Measurements from ENCODE around the gene PRKN.

The PRKN gene

GRCh38 chr6:162727322-162728182, at the start of gene PRKN, which contains the start of gene PACRG:
TSS of gene PRKN (minus strand) at chr6:162727766.
TSS of gene PACRG (plus strand) at chr6:162727974.
- peak; percentile 94 to 96 for DNase-seq (ENCODE audit: low read depth in 2 of 2, low spot score in 1 of 2)

GRCh38 chr6:162777091-162777490, 49.5 kb upstream of the PRKN start:
- no peak for DNase-seq (ENCODE audit: low read depth in 2 of 2, low spot score in 1 of 2)

- DNase-seq (ENCODE audit: low read depth in 2 of 2, low spot score in 1 of 2), result no peak
These were observed 46.4 kb upstream of the PRKN start for GRCh38 chr6:162773996-162774395.

GRCh38 chr6:162772466-162772865, 44.9 kb upstream of the PRKN start:
- DNase-seq (ENCODE audit: low read depth in 2 of 2, low spot score in 1 of 2), result no peak

- no peak for DNase-seq (ENCODE audit: low read depth in 2 of 2, low spot score in 1 of 2)
These were observed 43.4 kb upstream of the PRKN start for GRCh38 chr6:162770955-162771354.

- no peak for DNase-seq (ENCODE audit: low read depth in 2 of 2, low spot score in 1 of 2)
These were observed 42.6 kb upstream of the PRKN start for GRCh38 chr6:162770136-162770535.

GRCh38 chr6:162753775-162754174, 26.2 kb upstream of the PRKN start:
- DNase-seq (ENCODE audit: low read depth in 2 of 2, low spot score in 1 of 2), result no peak

- DNase-seq (ENCODE audit: low read depth in 2 of 2, low spot score in 1 of 2), result no peak
These were observed 23.8 kb upstream of the PRKN start for GRCh38 chr6:162751211-162751859.

- DNase-seq (ENCODE audit: low read depth in 2 of 2, low spot score in 1 of 2), result no peak
These were observed 23.2 kb upstream of the PRKN start for GRCh38 chr6:162750776-162751175.

GRCh38 chr6:162736961-162737360, 9.4 kb upstream of the PRKN start:
- no peak for DNase-seq (ENCODE audit: low read depth in 2 of 2, low spot score in 1 of 2)

- DNase-seq (ENCODE audit: low read depth in 2 of 2, low spot score in 1 of 2), result no peak
These were observed 5.9 kb upstream of the PRKN start for GRCh38 chr6:162733489-162733888.

- DNase-seq (ENCODE audit: low read depth in 2 of 2, low spot score in 1 of 2), result no peak
These were observed 2.9 kb upstream of the PRKN start for GRCh38 chr6:162730502-162730901.

GRCh38 chr6:162728706-162729105, 1.1 kb upstream of the PRKN start:
- DNase-seq (ENCODE audit: low read depth in 2 of 2, low spot score in 1 of 2), result no peak

GRCh38 chr6:162728197-162728596, 631 bp upstream of the PRKN start:
- DNase-seq (ENCODE audit: low read depth in 2 of 2, low spot score in 1 of 2), result no peak

- no peak for DNase-seq (ENCODE audit: low read depth in 2 of 2, low spot score in 1 of 2)
These were observed 632 bp downstream of the PRKN start for GRCh38 chr6:162726947-162727321.

GRCh38 chr6:162722633-162723032, 4.9 kb downstream of the PRKN start:
- DNase-seq (ENCODE audit: low read depth in 2 of 2, low spot score in 1 of 2), result no peak

GRCh38 chr6:162722226-162722625, 5.3 kb downstream of the PRKN start:
- DNase-seq (ENCODE audit: low read depth in 2 of 2, low spot score in 1 of 2), result no peak

- DNase-seq (ENCODE audit: low read depth in 2 of 2, low spot score in 1 of 2), result no peak
These were observed 6.2 kb downstream of the PRKN start for GRCh38 chr6:162721404-162721687.

- DNase-seq (ENCODE audit: low read depth in 2 of 2, low spot score in 1 of 2), result no peak
These were observed 8.0 kb downstream of the PRKN start for GRCh38 chr6:162719528-162719927.

- no peak for DNase-seq (ENCODE audit: low read depth in 2 of 2, low spot score in 1 of 2)
These were observed 12.0 kb downstream of the PRKN start for GRCh38 chr6:162715601-162716000.

GRCh38 chr6:162713974-162714780, 13.4 kb downstream of the PRKN start:
- no peak for DNase-seq (ENCODE audit: low read depth in 2 of 2, low spot score in 1 of 2)

GRCh38 chr6:162712694-162713093, 14.9 kb downstream of the PRKN start:
- DNase-seq (ENCODE audit: low read depth in 2 of 2, low spot score in 1 of 2), result no peak

Measured in stimulated activated CD8-positive, alpha-beta memory T cell treated with anti-CD3 and anti-CD28 coated beads, Interleukin-4, amount 100 ng/mL, for 1 hour (primary cell).